Uterus (tissue), 2 donors: ENCODE data around the gene ADAMTS15.

Source experiments
- CTCF ChIP-seq, 4 experiments: fragments of 200-600 bp in 2 of 4; fragments of 450-650 bp in 2 of 4; sonication (generic) in 2 of 4; IDR thresholded peaks; one replicate each; pipeline ENCODE4 v1.5.1; 2016 to 2019; ENCODE audit warnings: antibody characterized with exemption in 4 of 4, mild to moderate bottlenecking in 2 of 4, moderate library complexity in 1 of 4
- POLR2A ChIP-seq, 2 donors: fragments of 450-650 bp; IDR thresholded peaks; one replicate each; pipeline ENCODE4 v1.6.1; 2016; ENCODE audit warnings: antibody characterized with exemption in 2 of 2, mild to moderate bottlenecking in 1 of 2, moderate library complexity in 1 of 2

- no peak for TF ChIP-seq CTCF (IDR thresholded peaks at IDR 0.05)
- no peak for TF ChIP-seq POLR2A (IDR thresholded peaks at IDR 0.05)
These were observed 15.9 kb downstream of the ADAMTS15 start for GRCh38 chr11:130464291-130464812.
